WTC11 (cell line): ENCODE measurements around the gene MVD. TPM values are rescaled to one million over a fixed set of nuclear protein-coding genes. Genes with fewer than 3 reads are reported as not detected.

ENCODE experiments used
- ATAC-seq: fragments of 200-7000 bp; cut with Tn5 transposase; 2 replicates; pipeline ENCODE4 v1.10.0; 2021; ENCODE audit warnings: mild to moderate bottlenecking, moderate library complexity
- CTCF ChIA-PET: fragments of 300-600 bp; sonication (Branson Sonifier 250); formaldehyde crosslinking; loops from one replicate; lab custom pipeline; 2021; ENCODE audit warnings: antibody characterized with exemption; lab: Charles Lee
- POLR2A ChIA-PET: fragments of 350-600 bp; sonication (Branson Sonifier 250); formaldehyde crosslinking; loops from one replicate; lab custom pipeline; 2021; ENCODE audit warnings: antibody characterized with exemption; lab: Charles Lee
- DNase-seq: peaks from one replicate; pipeline ENCODE4 v3.0.0; 2021; ENCODE audit warnings: low spot score
- H3K27ac Mint-ChIP-seq: 2 replicates; pipeline ENCODE4 v1.8.0; 2021; ENCODE audit warnings: mixed read lengths
- H3K27me3 Mint-ChIP-seq: 2 replicates; pipeline ENCODE4 v1.8.0; 2021; ENCODE audit warnings: low read depth, mild to moderate bottlenecking, moderate library complexity, mixed read lengths
- H3K36me3 Mint-ChIP-seq: 2 replicates; pipeline ENCODE4 v1.8.0; 2021; ENCODE audit warnings: mixed read lengths
- H3K4me1 Mint-ChIP-seq: 2 replicates; pipeline ENCODE4 v1.8.0; 2022; ENCODE audit warnings: mixed read lengths
- H3K4me3 Mint-ChIP-seq: 2 replicates; pipeline ENCODE4 v1.8.0; 2021; ENCODE audit warnings: mild to moderate bottlenecking, moderate library complexity, mixed read lengths
- H3K9me3 Mint-ChIP-seq: 2 replicates; pipeline ENCODE4 v1.8.0; 2021; ENCODE audit warnings: mixed read lengths
- AR ChIP-seq: fragments of 250-450 bp; sonication (Bioruptor Pico); IDR thresholded peaks from 2 replicates; pipeline ENCODE4 v1.9.0; 2021; ENCODE audit warnings: mild to moderate bottlenecking
- CREB1 ChIP-seq: sonication (generic); formaldehyde crosslinking; IDR thresholded peaks from 2 replicates; pipeline ENCODE4 v1.8.0; 2023; ENCODE audit warnings: mild to moderate bottlenecking, missing genetic modification reagents
- IRF1 ChIP-seq: sonication (generic); formaldehyde crosslinking; IDR thresholded peaks from 2 replicates; pipeline ENCODE4 v1.8.0; 2023; ENCODE audit warnings: missing genetic modification reagents
- MXD4 ChIP-seq: fragments of 250-450 bp; sonication (Bioruptor Pico); IDR thresholded peaks from 2 replicates; pipeline ENCODE4 v1.8.0; 2021; ENCODE audit warnings: mild to moderate bottlenecking, moderate library complexity, borderline replicate concordance
- NR2C2 ChIP-seq: sonication (generic); formaldehyde crosslinking; IDR thresholded peaks from 2 replicates; pipeline ENCODE4 v1.8.0; 2022; ENCODE audit warnings: mild to moderate bottlenecking, missing genetic modification reagents
- PRDM15 ChIP-seq: sonication (generic); formaldehyde crosslinking; IDR thresholded peaks from 2 replicates; pipeline ENCODE4 v1.8.0; 2022; ENCODE audit warnings: missing genetic modification reagents
- RELA ChIP-seq: sonication (generic); formaldehyde crosslinking; IDR thresholded peaks from 2 replicates; pipeline ENCODE4 v1.8.1; 2022; ENCODE audit warnings: missing genetic modification reagents, mild to moderate bottlenecking, borderline replicate concordance
- SP1 ChIP-seq: sonication (generic); formaldehyde crosslinking; conservative IDR thresholded peaks from 2 replicates; pipeline ENCODE4 v1.8.1; 2022; ENCODE audit warnings: missing genetic modification reagents
- TEAD4 ChIP-seq: sonication (generic); formaldehyde crosslinking; IDR thresholded peaks from 2 replicates; pipeline ENCODE4 v1.8.0; 2022; ENCODE audit warnings: mild to moderate bottlenecking, missing genetic modification reagents
- ZMAT4 ChIP-seq: fragments of 250-450 bp; sonication (Bioruptor Pico); IDR thresholded peaks from 2 replicates; pipeline ENCODE4 v1.9.0; 2021; ENCODE audit warnings: mild to moderate bottlenecking
- ZNF232 ChIP-seq: sonication (generic); formaldehyde crosslinking; IDR thresholded peaks from 2 replicates; pipeline ENCODE4 v1.8.0; 2022; ENCODE audit warnings: mild to moderate bottlenecking, missing genetic modification reagents
- ZNF317 ChIP-seq: sonication (generic); formaldehyde crosslinking; IDR thresholded peaks from 2 replicates; pipeline ENCODE4 v1.8.1; 2023; ENCODE audit warnings: low read depth, mild to moderate bottlenecking, moderate library complexity, missing genetic modification reagents, borderline replicate concordance
- ZNF396 ChIP-seq: fragments of 250-450 bp; sonication (Bioruptor Pico); IDR thresholded peaks from 2 replicates; pipeline ENCODE4 v1.8.0; 2021; ENCODE audit warnings: mild to moderate bottlenecking, moderate library complexity, borderline replicate concordance
- ZNF423 ChIP-seq: fragments of 250-450 bp; sonication (Bioruptor Pico); IDR thresholded peaks from 2 replicates; pipeline ENCODE4 v2.1.2; 2022; ENCODE audit warnings: mild to moderate bottlenecking, moderate library complexity
- ZNF532 ChIP-seq: fragments of 250-450 bp; sonication (Bioruptor Pico); IDR thresholded peaks from 2 replicates; pipeline ENCODE4 v1.9.0; 2021; ENCODE audit warnings: mild to moderate bottlenecking, borderline replicate concordance
- ZNF671 ChIP-seq: fragments of 250-450 bp; sonication (Bioruptor Pico); IDR thresholded peaks from 2 replicates; pipeline ENCODE4 v1.8.0; 2021; ENCODE audit warnings: mild to moderate bottlenecking
- ZSCAN18 ChIP-seq: fragments of 250-450 bp; sonication (Bioruptor Pico); IDR thresholded peaks from 2 replicates; pipeline ENCODE4 v2.1.2; 2022; ENCODE audit warnings: mild to moderate bottlenecking, moderate library complexity
- total RNA-seq: library from RNA; stranded (reverse); gene quantifications from 3 replicates; pipeline ENCODE4 v1.2.3, GENCODE V29; 2021

MVD gene
- total RNA-seq, 1 experiment from 2014 or later = 113 TPM

- TF ChIP-seq ZSCAN18 (no peak), ZNF317 (CRISPR knock-in tag) (no peak), SP1 (no peak), ZNF232 (CRISPR knock-in tag) (no peak), ZNF532 (CRISPR knock-in tag) (no peak), PRDM15 (CRISPR knock-in tag) (no peak), CREB1 (CRISPR knock-in tag) (no peak), ZNF423 (CRISPR knock-in tag) (no peak), IRF1 (no peak), MXD4 (CRISPR knock-in tag) (no peak), RELA (no peak)
- TF ChIP-seq, all 79 proteins: peak for 0
Measured at GRCh38 chr16:88652762-88653063, 10.2 kb downstream of the MVD start (continued).

GRCh38 chr16:88651989-88652761 is 10.7 kb downstream of the MVD start:
- Mint-ChIP-seq H3K27ac (no peak overlapping the region), H3K27me3 (no peaks in the 10 kb centered on the region), H3K4me3 (no peak overlapping the region), H3K36me3 (peaks cover 11% of the 10 kb centered on the region), H3K9me3 (no peaks in the 10 kb centered on the region), H3K4me1 (peaks cover 10% of the 10 kb centered on the region)
- ChIA-PET CTCF (interaction anchor here (0.8 to 2.0 kb wide), 3 partner anchors 15 to 85 kb away, joined by 3 to 8 read pairs (median 5); no protein-coding TSS in a partner anchor), POLR2A (no interaction called here)
- TF ChIP-seq ZNF396 (CRISPR knock-in tag) (no peak), ZNF532 (CRISPR knock-in tag) (no peak), SP1 (no peak), NR2C2 (no peak), TEAD4 (CRISPR knock-in tag) (no peak), AR (CRISPR knock-in tag) (no peak), ZMAT4 (CRISPR knock-in tag) (no peak), ZNF671 (CRISPR knock-in tag) (no peak)
- ATAC-seq (no peak), DNase-seq (no peak)
